ENCODE results near the gene PCSK6.

The PCSK6 gene

GRCh38 chr15:101309436-101310160, 179.9 kb downstream of the PCSK6 start:
- Histone ChIP-seq H4K20me1 (ENCODE audit: low read depth, low read length) (no peaks in the 10 kb centered on the region), H3K4me3 (ENCODE audit: insufficient read depth, low read length, poor library complexity, severe bottlenecking) (no peak overlapping the region), H3K27me3 (ENCODE audit: low read length) (no peaks in the 10 kb centered on the region), H3K9ac (ENCODE audit: low read length) (no peak overlapping the region), H3K79me2 (ENCODE audit: insufficient read depth, low read length) (no peaks in the 10 kb centered on the region), H3K9me3 (ENCODE audit: insufficient read depth, low read length) (no peaks in the 10 kb centered on the region), H3K36me3 (ENCODE audit: low read length) (no peaks in the 10 kb centered on the region), H3F3A (ENCODE audit: insufficient read depth) (no peaks in the 10 kb centered on the region), H3K4me2 (ENCODE audit: low read depth, low read length, poor library complexity, severe bottlenecking) (no peak overlapping the region), H3K9me2 (replicated peaks; ENCODE audit: insufficient read depth, low read length) (no peaks in the 10 kb centered on the region), H2AFZ (ENCODE audit: low read depth, low read length, severe bottlenecking) (no peak overlapping the region), H3K27ac (ENCODE audit: low read depth, low read length) (no peak overlapping the region)
- TF ChIP-seq CTCF (IDR thresholded peaks at IDR 0.05; ENCODE audit: insufficient read depth, low read length, poor library complexity, severe bottlenecking) (no peak), EZH2phosphoT487 (conservative IDR thresholded peaks at IDR 0.05; ENCODE audit: low read length) (no peak)

GRCh38 chr15:101308604-101309435, 180.7 kb downstream of the PCSK6 start:
- Histone ChIP-seq H2AFZ (ENCODE audit: low read depth, low read length, severe bottlenecking) (no peak overlapping the region), H3K27ac (ENCODE audit: low read depth, low read length) (no peak overlapping the region), H3F3A (ENCODE audit: insufficient read depth) (no peaks in the 10 kb centered on the region), H3K27me3 (ENCODE audit: low read length) (no peaks in the 10 kb centered on the region), H3K4me3 (ENCODE audit: insufficient read depth, low read length, poor library complexity, severe bottlenecking) (no peak overlapping the region), H3K79me2 (ENCODE audit: insufficient read depth, low read length) (no peaks in the 10 kb centered on the region), H3K9me3 (ENCODE audit: insufficient read depth, low read length) (no peaks in the 10 kb centered on the region), H4K20me1 (ENCODE audit: low read depth, low read length) (no peaks in the 10 kb centered on the region), H3K36me3 (ENCODE audit: low read length) (no peaks in the 10 kb centered on the region), H3K4me2 (ENCODE audit: low read depth, low read length, poor library complexity, severe bottlenecking) (no peak overlapping the region), H3K9me2 (replicated peaks; ENCODE audit: insufficient read depth, low read length) (no peaks in the 10 kb centered on the region), H3K9ac (ENCODE audit: low read length) (no peak overlapping the region)
- no peak for TF ChIP-seq EZH2phosphoT487 (conservative IDR thresholded peaks at IDR 0.05; ENCODE audit: low read length)
- no peak for TF ChIP-seq CTCF (IDR thresholded peaks at IDR 0.05; ENCODE audit: insufficient read depth, low read length, poor library complexity, severe bottlenecking)

- Histone ChIP-seq H2AFZ (ENCODE audit: low read depth, low read length, severe bottlenecking) (no peak overlapping the region), H3K27me3 (ENCODE audit: low read length) (no peaks in the 10 kb centered on the region), H4K20me1 (ENCODE audit: low read depth, low read length) (no peaks in the 10 kb centered on the region), H3F3A (ENCODE audit: insufficient read depth) (no peaks in the 10 kb centered on the region), H3K4me3 (ENCODE audit: insufficient read depth, low read length, poor library complexity, severe bottlenecking) (no peak overlapping the region), H3K9ac (ENCODE audit: low read length) (no peak overlapping the region), H3K4me2 (ENCODE audit: low read depth, low read length, poor library complexity, severe bottlenecking) (no peak overlapping the region), H3K27ac (ENCODE audit: low read depth, low read length) (no peak overlapping the region), H3K9me3 (ENCODE audit: insufficient read depth, low read length) (no peaks in the 10 kb centered on the region), H3K36me3 (ENCODE audit: low read length) (no peaks in the 10 kb centered on the region), H3K79me2 (ENCODE audit: insufficient read depth, low read length) (no peaks in the 10 kb centered on the region), H3K9me2 (replicated peaks; ENCODE audit: insufficient read depth, low read length) (no peaks in the 10 kb centered on the region)
- no peak for TF ChIP-seq EZH2phosphoT487 (conservative IDR thresholded peaks at IDR 0.05; ENCODE audit: low read length)
- TF ChIP-seq CTCF (IDR thresholded peaks at IDR 0.05; ENCODE audit: insufficient read depth, low read length, poor library complexity, severe bottlenecking): no peak
Observed at GRCh38 chr15:101307897-101308603, 181.5 kb downstream of the PCSK6 start.
